GM12878 (cell line): ENCODE measurements around the gene XNDC1N. TPM values are rescaled to one million over a fixed set of nuclear protein-coding genes. Genes with fewer than 3 reads are reported as not detected.

Experiments used
- CBFB ChIP-seq: IDR thresholded peaks from 2 replicates; pipeline ENCODE4 v1.6.1; 2016; ENCODE audit warnings: antibody characterized with exemption, low read depth
- ESRRA ChIP-seq: IDR thresholded peaks from 2 replicates; pipeline ENCODE4 v1.6.1; 2012; ENCODE audit warnings: mild to moderate bottlenecking, low read length, improper control_type of control experiment
- GATAD2B ChIP-seq: fragments of 450-650 bp; conservative IDR thresholded peaks from 2 replicates; pipeline ENCODE4 v1.6.1; 2017; ENCODE audit warnings: low read depth, mild to moderate bottlenecking, moderate library complexity
- MXI1 ChIP-seq: fragments of 150-350 bp; IDR thresholded peaks from 2 replicates; pipeline ENCODE4 v1.6.1; 2011; ENCODE audit warnings: low read depth, mild to moderate bottlenecking, inconsistent platforms, low read length, improper control_type of control experiment
- MYC ChIP-seq: IDR thresholded peaks from 2 replicates; pipeline ENCODE4 v1.6.1; 2011; ENCODE audit warnings: mild to moderate bottlenecking, low read length, moderate library complexity, inconsistent platforms; ENCODE audit not compliant: insufficient read depth, insufficient replicate concordance, insufficient read length, severe bottlenecking
- NR2C1 ChIP-seq: fragments of 450-650 bp; IDR thresholded peaks from 2 replicates; pipeline ENCODE4 v1.6.1; 2017; ENCODE audit warnings: antibody characterized with exemption, mild to moderate bottlenecking, moderate library complexity
- NR2C2 ChIP-seq: IDR thresholded peaks from 2 replicates; pipeline ENCODE4 v1.6.1; 2011; ENCODE audit warnings: borderline replicate concordance, low read depth; ENCODE audit not compliant: control insufficient read depth, insufficient read length
- POLR2A ChIP-seq: IDR thresholded peaks from 2 replicates; pipeline ENCODE4 v1.6.1; 2011; ENCODE audit warnings: low read depth, mild to moderate bottlenecking, low read length
- RBBP5 ChIP-seq: fragments of 200-600 bp; sonication (generic); conservative IDR thresholded peaks from 2 replicates; pipeline ENCODE4 v1.6.1; 2016
- RFX5 ChIP-seq: IDR thresholded peaks from 2 replicates; pipeline ENCODE4 v1.6.1; 2011; ENCODE audit warnings: low read depth, low read length, improper control_type of control experiment
- SREBF1 ChIP-seq: IDR thresholded peaks from 2 replicates; pipeline ENCODE4 v1.6.1; 2012; ENCODE audit warnings: mild to moderate bottlenecking, low read length
- STAT1 ChIP-seq: fragments of 450-650 bp; conservative IDR thresholded peaks from 2 replicates; pipeline ENCODE4 v1.6.1; 2014; ENCODE audit warnings: antibody characterized with exemption, mild to moderate bottlenecking
- TAF1 ChIP-seq: IDR thresholded peaks from 2 replicates; pipeline ENCODE4 v1.6.1; 2011; ENCODE audit warnings: mild to moderate bottlenecking, low read depth, low read length, borderline replicate concordance
- TARDBP ChIP-seq: IDR thresholded peaks from 2 replicates; pipeline ENCODE4 v1.6.1; 2016; ENCODE audit warnings: borderline replicate concordance
- TCF12 ChIP-seq: IDR thresholded peaks from 2 replicates; pipeline ENCODE4 v1.6.1; 2011; ENCODE audit warnings: low read depth, mild to moderate bottlenecking, low read length
- ZNF207 ChIP-seq: fragments of 450-650 bp; IDR thresholded peaks from 2 replicates; pipeline ENCODE4 v1.6.1; 2014; ENCODE audit warnings: antibody characterized with exemption, mild to moderate bottlenecking, borderline replicate concordance
- ZNF384 ChIP-seq: IDR thresholded peaks from 2 replicates; pipeline ENCODE4 v1.6.1; 2012; ENCODE audit warnings: low read depth, mild to moderate bottlenecking, low read length, improper control_type of control experiment, borderline replicate concordance
- polyA plus RNA-seq, 11 experiments: library from polyadenylated mRNA; depleted of rRNA in 4 of 11; unstranded in 6 of 11; stranded (reverse) in 5 of 11; fragments of >200 nt; fragmentation: Nextera tagmentation in 4 of 11; fragmentation: Illumina TruSeq in 1 of 11; extraction: Ambion mirVana in 4 of 11; extraction: Trizol in 1 of 11; gene quantifications; 1 replicate in 1 of 11; 2 replicates in 10 of 11; pipeline versions ENCODE4 v1.2.1 to v1.2.3, GENCODE V29; 2011 to 2016; ENCODE audit warnings: inconsistent platforms in 2 of 11, missing spikeins in 2 of 11, low read depth in 1 of 11
- total RNA-seq, 4 experiments: library from RNA; depleted of rRNA in 3 of 4; stranded (reverse); fragments of >200 nt in 3 of 4; fragmentation: Illumina TruSeq in 1 of 4; extraction: Trizol in 1 of 4; gene quantifications; 2 replicates each; pipeline versions ENCODE4 v1.2.1 to v1.2.3, GENCODE V29; 2013 to 2021
- TF ChIP-seq, protein P1 (sequence below): fragments of 450-650 bp; IDR thresholded peaks from 2 replicates; pipeline ENCODE4 v1.6.1; 2017; ENCODE audit warnings: antibody characterized with exemption, mild to moderate bottlenecking, moderate library complexity
- TF ChIP-seq, protein P2 (sequence below): fragments of 450-650 bp; IDR thresholded peaks from 2 replicates; pipeline ENCODE4 v1.6.1; 2017; ENCODE audit warnings: borderline replicate concordance
- TF ChIP-seq, protein P3 (sequence below): fragments of 450-650 bp; IDR thresholded peaks from 2 replicates; pipeline ENCODE4 v1.6.1; 2017; ENCODE audit warnings: mild to moderate bottlenecking
- TF ChIP-seq, protein P4 (sequence below): fragments of 450-650 bp; formaldehyde crosslinking; IDR thresholded peaks from 2 replicates; pipeline ENCODE4 v1.5.0; 2022; ENCODE audit warnings: mild to moderate bottlenecking, missing genetic modification characterization

Gene XNDC1N
- total and polyA plus RNA-seq, 10 of the 15 experiments (the other 5 are each of a cell fraction or from before 2014, with no cell fraction given), result 5.7 to 13.7 (median 9.8) TPM

DNA sequence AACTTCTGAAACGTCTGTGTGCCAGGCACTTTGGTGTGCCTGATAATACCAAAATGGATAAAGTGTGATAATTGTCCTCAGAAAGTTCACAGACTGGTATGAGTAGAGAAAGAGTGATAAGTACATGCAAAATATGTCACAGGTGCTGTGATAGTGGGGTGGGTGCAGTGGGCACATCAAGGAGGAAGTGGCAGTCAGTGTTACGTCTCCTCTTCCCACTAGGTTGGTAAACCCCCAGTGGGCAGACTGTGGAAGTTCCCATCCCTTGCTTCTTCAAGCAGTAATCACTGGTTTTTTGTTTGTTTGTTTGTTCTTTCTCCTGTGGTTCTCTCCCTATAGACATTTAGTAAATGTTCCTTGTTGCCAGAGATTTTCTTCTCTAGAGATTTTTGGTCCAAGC lies 5.8 kb upstream of the XNDC1N start (continued):
- TF ChIP-seq, protein P1, sequence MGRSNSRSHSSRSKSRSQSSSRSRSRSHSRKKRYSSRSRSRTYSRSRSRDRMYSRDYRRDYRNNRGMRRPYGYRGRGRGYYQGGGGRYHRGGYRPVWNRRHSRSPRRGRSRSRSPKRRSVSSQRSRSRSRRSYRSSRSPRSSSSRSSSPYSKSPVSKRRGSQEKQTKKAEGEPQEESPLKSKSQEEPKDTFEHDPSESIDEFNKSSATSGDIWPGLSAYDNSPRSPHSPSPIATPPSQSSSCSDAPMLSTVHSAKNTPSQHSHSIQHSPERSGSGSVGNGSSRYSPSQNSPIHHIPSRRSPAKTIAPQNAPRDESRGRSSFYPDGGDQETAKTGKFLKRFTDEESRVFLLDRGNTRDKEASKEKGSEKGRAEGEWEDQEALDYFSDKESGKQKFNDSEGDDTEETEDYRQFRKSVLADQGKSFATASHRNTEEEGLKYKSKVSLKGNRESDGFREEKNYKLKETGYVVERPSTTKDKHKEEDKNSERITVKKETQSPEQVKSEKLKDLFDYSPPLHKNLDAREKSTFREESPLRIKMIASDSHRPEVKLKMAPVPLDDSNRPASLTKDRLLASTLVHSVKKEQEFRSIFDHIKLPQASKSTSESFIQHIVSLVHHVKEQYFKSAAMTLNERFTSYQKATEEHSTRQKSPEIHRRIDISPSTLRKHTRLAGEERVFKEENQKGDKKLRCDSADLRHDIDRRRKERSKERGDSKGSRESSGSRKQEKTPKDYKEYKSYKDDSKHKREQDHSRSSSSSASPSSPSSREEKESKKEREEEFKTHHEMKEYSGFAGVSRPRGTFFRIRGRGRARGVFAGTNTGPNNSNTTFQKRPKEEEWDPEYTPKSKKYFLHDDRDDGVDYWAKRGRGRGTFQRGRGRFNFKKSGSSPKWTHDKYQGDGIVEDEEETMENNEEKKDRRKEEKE, result no peak
- TF ChIP-seq NR2C2 (no peak), GATAD2B (peak; percentile 82), ZNF207 (no peak), MXI1 (no peak), ZNF384 (no peak), TARDBP (no peak), RFX5 (no peak), NR2C1 (no peak), STAT1 (no peak), ESRRA (no peak), RBBP5 (no peak), TAF1 (no peak), POLR2A (no peak), CBFB (no peak), SREBF1 (no peak), MYC (no peak), TCF12 (no peak)
- TF ChIP-seq, protein P2, sequence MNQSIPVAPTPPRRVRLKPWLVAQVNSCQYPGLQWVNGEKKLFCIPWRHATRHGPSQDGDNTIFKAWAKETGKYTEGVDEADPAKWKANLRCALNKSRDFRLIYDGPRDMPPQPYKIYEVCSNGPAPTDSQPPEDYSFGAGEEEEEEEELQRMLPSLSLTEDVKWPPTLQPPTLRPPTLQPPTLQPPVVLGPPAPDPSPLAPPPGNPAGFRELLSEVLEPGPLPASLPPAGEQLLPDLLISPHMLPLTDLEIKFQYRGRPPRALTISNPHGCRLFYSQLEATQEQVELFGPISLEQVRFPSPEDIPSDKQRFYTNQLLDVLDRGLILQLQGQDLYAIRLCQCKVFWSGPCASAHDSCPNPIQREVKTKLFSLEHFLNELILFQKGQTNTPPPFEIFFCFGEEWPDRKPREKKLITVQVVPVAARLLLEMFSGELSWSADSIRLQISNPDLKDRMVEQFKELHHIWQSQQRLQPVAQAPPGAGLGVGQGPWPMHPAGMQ, result no peak
- TF ChIP-seq, protein P3, sequence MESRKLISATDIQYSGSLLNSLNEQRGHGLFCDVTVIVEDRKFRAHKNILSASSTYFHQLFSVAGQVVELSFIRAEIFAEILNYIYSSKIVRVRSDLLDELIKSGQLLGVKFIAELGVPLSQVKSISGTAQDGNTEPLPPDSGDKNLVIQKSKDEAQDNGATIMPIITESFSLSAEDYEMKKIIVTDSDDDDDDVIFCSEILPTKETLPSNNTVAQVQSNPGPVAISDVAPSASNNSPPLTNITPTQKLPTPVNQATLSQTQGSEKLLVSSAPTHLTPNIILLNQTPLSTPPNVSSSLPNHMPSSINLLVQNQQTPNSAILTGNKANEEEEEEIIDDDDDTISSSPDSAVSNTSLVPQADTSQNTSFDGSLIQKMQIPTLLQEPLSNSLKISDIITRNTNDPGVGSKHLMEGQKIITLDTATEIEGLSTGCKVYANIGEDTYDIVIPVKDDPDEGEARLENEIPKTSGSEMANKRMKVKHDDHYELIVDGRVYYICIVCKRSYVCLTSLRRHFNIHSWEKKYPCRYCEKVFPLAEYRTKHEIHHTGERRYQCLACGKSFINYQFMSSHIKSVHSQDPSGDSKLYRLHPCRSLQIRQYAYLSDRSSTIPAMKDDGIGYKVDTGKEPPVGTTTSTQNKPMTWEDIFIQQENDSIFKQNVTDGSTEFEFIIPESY, result no peak
- TF ChIP-seq, protein P4, sequence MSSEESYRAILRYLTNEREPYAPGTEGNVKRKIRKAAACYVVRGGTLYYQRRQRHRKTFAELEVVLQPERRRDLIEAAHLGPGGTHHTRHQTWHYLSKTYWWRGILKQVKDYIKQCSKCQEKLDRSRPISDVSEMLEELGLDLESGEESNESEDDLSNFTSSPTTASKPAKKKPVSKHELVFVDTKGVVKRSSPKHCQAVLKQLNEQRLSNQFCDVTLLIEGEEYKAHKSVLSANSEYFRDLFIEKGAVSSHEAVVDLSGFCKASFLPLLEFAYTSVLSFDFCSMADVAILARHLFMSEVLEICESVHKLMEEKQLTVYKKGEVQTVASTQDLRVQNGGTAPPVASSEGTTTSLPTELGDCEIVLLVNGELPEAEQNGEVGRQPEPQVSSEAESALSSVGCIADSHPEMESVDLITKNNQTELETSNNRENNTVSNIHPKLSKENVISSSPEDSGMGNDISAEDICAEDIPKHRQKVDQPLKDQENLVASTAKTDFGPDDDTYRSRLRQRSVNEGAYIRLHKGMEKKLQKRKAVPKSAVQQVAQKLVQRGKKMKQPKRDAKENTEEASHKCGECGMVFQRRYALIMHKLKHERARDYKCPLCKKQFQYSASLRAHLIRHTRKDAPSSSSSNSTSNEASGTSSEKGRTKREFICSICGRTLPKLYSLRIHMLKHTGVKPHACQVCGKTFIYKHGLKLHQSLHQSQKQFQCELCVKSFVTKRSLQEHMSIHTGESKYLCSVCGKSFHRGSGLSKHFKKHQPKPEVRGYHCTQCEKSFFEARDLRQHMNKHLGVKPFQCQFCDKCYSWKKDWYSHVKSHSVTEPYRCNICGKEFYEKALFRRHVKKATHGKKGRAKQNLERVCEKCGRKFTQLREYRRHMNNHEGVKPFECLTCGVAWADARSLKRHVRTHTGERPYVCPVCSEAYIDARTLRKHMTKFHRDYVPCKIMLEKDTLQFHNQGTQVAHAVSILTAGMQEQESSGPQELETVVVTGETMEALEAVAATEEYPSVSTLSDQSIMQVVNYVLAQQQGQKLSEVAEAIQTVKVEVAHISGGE (CRISPR knock-in tag), result no peak
